Endodermal cell (in vitro differentiated cells): ENCODE measurements around the gene AHSG. TPM values are rescaled to one million over a fixed set of nuclear protein-coding genes. Genes with fewer than 3 reads are reported as not detected.

Experiments used
- DNase-seq: peaks from one replicate; pipeline ENCODE4 v3.0.0-alpha.2; 2017
- H3K27ac ChIP-seq: 2 replicates; pipeline ENCODE4 v1.5.1; 2013; ENCODE audit warnings: mild to moderate bottlenecking, low read depth, low read length, moderate library complexity
- H3K27me3 ChIP-seq: 2 replicates; pipeline ENCODE4 v1.6.1; 2013; ENCODE audit warnings: mild to moderate bottlenecking, low read length, moderate library complexity; ENCODE audit not compliant: insufficient read depth, control insufficient read depth, poor library complexity, severe bottlenecking
- H3K36me3 ChIP-seq: 2 replicates; pipeline ENCODE4 v1.7.0; 2013; ENCODE audit warnings: mild to moderate bottlenecking, low read length, moderate library complexity; ENCODE audit not compliant: control insufficient read depth, insufficient read depth
- H3K4me1 ChIP-seq: one replicate; pipeline ENCODE4 v1.7.0; 2013; ENCODE audit warnings: low read length; ENCODE audit not compliant: control insufficient read depth, insufficient read depth
- H3K4me3 ChIP-seq: 2 replicates; pipeline ENCODE4 v1.5.1; 2013; ENCODE audit warnings: mild to moderate bottlenecking, low read length, moderate library complexity
- H3K9ac ChIP-seq: 2 replicates; pipeline ENCODE4 v1.6.1; 2013; ENCODE audit warnings: mild to moderate bottlenecking, low read length, moderate library complexity; ENCODE audit not compliant: poor library complexity, severe bottlenecking; ENCODE audit errors: extremely low read depth
- H3K9me3 ChIP-seq: 2 replicates; pipeline ENCODE4 v1.6.1; 2013; ENCODE audit warnings: mild to moderate bottlenecking, low read length, moderate library complexity; ENCODE audit not compliant: control insufficient read depth
- H3K27ac Mint-ChIP-seq: 2 replicates; pipeline ENCODE4 v1.8.0; 2020; ENCODE audit warnings: mixed read lengths
- H3K27me3 Mint-ChIP-seq: 2 replicates; pipeline ENCODE4 v1.8.0; 2021; ENCODE audit warnings: mild to moderate bottlenecking, mixed read lengths; ENCODE audit not compliant: insufficient read depth
- H3K36me3 Mint-ChIP-seq: 2 replicates; pipeline ENCODE4 v1.8.0; 2020; ENCODE audit warnings: low read depth, mixed read lengths
- H3K4me1 Mint-ChIP-seq: 2 replicates; pipeline ENCODE4 v1.8.0; 2020; ENCODE audit warnings: mixed read lengths
- H3K4me3 Mint-ChIP-seq: 2 replicates; pipeline ENCODE4 v1.8.0; 2020; ENCODE audit warnings: mild to moderate bottlenecking, moderate library complexity, mixed read lengths
- H3K9me3 Mint-ChIP-seq: 2 replicates; pipeline ENCODE4 v1.8.0; 2020; ENCODE audit warnings: mild to moderate bottlenecking, mixed read lengths
- WGBS, 2 experiments: methylation state at CpG; one replicate each; pipeline versions ENCODE4 v1.1.5 to v1.1.7; 2013; ENCODE audit warnings: missing lambda C conversion rate in 2 of 2, mixed read lengths in 1 of 2; ENCODE audit not compliant: insufficient coverage in 1 of 2, insufficient read length in 1 of 2; 5-methylcytosine and 5-hydroxymethylcytosine counted together
- total RNA-seq, 2 donors: library from RNA; stranded (reverse); fragmentation: NEBNext Ultra II Directional in 1 of 2; extraction: Animal tissue kit (Norgen Biotek cat#: 25700) in 1 of 2; gene quantifications; 2 replicates in 1 of 2; 3 replicates in 1 of 2; pipeline ENCODE4 v1.2.1, GENCODE V29; 2021
- TF ChIP-seq, protein P1 (sequence below): fragments of 200-600 bp; sonication (generic); conservative IDR thresholded peaks from 2 replicates; pipeline ENCODE4 v1.5.0; 2021; ENCODE audit warnings: antibody characterized with exemption, mild to moderate bottlenecking

AHSG gene
- total RNA-seq, 2 donors from 2014 or later, result not detected

DNA sequence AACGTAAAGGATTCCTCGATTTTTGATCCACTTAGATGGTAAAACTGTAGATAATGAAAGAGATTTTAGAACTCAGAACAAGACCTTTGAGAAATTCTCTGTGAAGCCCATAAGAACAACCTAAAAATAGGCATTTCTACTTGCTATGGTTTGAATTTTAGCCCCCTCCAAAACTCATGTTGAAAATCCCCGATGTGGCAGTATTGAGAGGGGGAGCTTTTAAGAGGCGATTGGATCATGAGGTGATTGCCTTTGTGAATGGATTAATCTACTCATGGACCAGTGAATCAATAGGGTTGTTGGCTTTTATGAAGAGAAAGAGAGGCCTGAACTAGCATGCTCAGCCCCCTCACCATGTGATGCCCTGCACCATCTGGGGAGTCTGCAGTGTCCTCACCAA, 20.2 kb upstream of the AHSG start:
- no peak overlapping the region for H3K27ac Mint-ChIP-seq
- H3K9me3 Mint-ChIP-seq, result no peaks in the 10 kb centered on the region
- H3K27me3 ChIP-seq, result no peaks in the 10 kb centered on the region
- TF ChIP-seq, protein P1, sequence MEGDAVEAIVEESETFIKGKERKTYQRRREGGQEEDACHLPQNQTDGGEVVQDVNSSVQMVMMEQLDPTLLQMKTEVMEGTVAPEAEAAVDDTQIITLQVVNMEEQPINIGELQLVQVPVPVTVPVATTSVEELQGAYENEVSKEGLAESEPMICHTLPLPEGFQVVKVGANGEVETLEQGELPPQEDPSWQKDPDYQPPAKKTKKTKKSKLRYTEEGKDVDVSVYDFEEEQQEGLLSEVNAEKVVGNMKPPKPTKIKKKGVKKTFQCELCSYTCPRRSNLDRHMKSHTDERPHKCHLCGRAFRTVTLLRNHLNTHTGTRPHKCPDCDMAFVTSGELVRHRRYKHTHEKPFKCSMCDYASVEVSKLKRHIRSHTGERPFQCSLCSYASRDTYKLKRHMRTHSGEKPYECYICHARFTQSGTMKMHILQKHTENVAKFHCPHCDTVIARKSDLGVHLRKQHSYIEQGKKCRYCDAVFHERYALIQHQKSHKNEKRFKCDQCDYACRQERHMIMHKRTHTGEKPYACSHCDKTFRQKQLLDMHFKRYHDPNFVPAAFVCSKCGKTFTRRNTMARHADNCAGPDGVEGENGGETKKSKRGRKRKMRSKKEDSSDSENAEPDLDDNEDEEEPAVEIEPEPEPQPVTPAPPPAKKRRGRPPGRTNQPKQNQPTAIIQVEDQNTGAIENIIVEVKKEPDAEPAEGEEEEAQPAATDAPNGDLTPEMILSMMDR, result no peak
- H3K9ac ChIP-seq, result no peak overlapping the region
- H3K9me3 ChIP-seq, result no peaks in the 10 kb centered on the region
- H3K4me1 ChIP-seq, result no peaks in the 10 kb centered on the region
- H3K4me3 ChIP-seq, result no peak overlapping the region
- no peaks in the 10 kb centered on the region for H3K36me3 ChIP-seq
- H3K4me1 Mint-ChIP-seq, result peaks cover 5% of the 10 kb centered on the region
- H3K27me3 Mint-ChIP-seq, result no peaks in the 10 kb centered on the region
- no peak overlapping the region for H3K4me3 Mint-ChIP-seq
- no peak overlapping the region for H3K27ac ChIP-seq
- no peaks in the 10 kb centered on the region for H3K36me3 Mint-ChIP-seq
- WGBS, 2 experiments, result 84 to 94% methylated on average over 2 to 4 of the region's 4 CpGs
- no peak for DNase-seq

DNA sequence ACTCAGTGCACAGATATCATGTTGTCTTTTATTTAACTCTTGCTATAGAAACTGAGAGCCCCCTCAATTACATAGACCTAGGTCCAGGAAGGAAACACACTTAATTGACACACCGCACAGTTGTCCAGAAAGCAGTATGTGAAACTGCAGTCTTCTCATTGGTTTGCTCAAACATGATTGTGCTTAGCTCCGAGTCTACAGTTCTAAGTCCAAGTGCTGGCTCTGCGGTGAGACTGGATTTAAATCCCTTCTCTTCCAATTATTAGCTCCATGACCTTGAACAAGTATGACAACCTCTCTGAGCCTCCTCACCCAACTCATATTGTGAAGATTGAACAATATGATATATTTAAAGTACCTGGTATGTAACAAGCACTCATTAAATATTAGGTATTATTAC, 19.0 kb upstream of the AHSG start:
- no peaks in the 10 kb centered on the region for H3K36me3 Mint-ChIP-seq
- no peak for DNase-seq
- Histone ChIP-seq H3K9me3 (no peaks in the 10 kb centered on the region), H3K4me3 (no peak overlapping the region), H3K36me3 (no peaks in the 10 kb centered on the region), H3K27me3 (no peaks in the 10 kb centered on the region), H3K4me1 (no peaks in the 10 kb centered on the region), H3K9ac (no peak overlapping the region), H3K27ac (no peak overlapping the region)
- TF ChIP-seq, protein P1, result no peak
- 87 to 93% methylated on average over 1 to 3 of the region's 3 CpGs for WGBS, 2 experiments
- no peaks in the 10 kb centered on the region for H3K9me3 Mint-ChIP-seq
- H3K4me3 Mint-ChIP-seq, result no peak overlapping the region
- peaks cover 5% of the 10 kb centered on the region for H3K4me1 Mint-ChIP-seq
- no peak overlapping the region for H3K27ac Mint-ChIP-seq
- H3K27me3 Mint-ChIP-seq, result peaks cover 2% of the 10 kb centered on the region

DNA sequence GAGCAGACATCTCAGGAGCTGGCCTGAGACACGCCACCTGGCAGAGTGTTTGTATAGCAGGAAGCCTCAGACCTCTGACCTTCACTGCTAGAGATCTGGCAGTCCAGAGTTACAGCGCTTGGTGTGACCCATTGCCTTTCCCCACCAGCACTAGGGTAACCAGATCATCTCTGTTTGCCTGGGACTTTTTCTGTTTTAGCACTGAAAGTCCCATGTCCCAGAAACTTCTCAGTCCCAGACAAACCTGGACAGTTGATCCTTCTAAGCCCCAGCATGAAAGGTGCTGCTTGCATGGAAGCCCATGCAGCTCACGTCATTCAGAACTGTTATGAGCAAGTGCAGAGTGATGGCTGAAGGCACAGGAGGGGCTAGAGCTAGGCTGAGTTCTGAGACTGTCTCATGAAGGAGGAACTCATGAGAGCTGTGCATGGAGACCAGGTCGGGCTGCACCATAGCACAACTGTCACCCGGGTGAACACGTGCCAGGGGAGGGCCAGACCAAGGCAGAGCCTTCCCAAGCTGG, 18.2 kb upstream of the AHSG start:
- peaks cover 5% of the 10 kb centered on the region for H3K4me1 Mint-ChIP-seq
- no peak overlapping the region for H3K27ac ChIP-seq
- TF ChIP-seq, protein P1, result no peak
- H3K4me3 Mint-ChIP-seq, result no peak overlapping the region
- H3K9ac ChIP-seq, result no peak overlapping the region
- H3K27ac Mint-ChIP-seq, result no peak overlapping the region
- no peaks in the 10 kb centered on the region for H3K9me3 Mint-ChIP-seq
- no peaks in the 10 kb centered on the region for H3K27me3 ChIP-seq
- no peaks in the 10 kb centered on the region for H3K4me1 ChIP-seq
- DNase-seq, result no peak
- H3K36me3 Mint-ChIP-seq, result no peaks in the 10 kb centered on the region
- H3K9me3 ChIP-seq, result no peaks in the 10 kb centered on the region
- H3K36me3 ChIP-seq, result no peaks in the 10 kb centered on the region
- WGBS, 2 experiments, result 92% methylated on average over 5 to 6 of the region's 6 CpGs
- no peak overlapping the region for H3K4me3 ChIP-seq
- peaks cover 2% of the 10 kb centered on the region for H3K27me3 Mint-ChIP-seq
